ENCODE measurements around the gene PRDM16.

Gene PRDM16

GRCh38 chr1:3146458-3146857 is 77.5 kb downstream of the PRDM16 start:
- Histone ChIP-seq H3K4me3 (replicated peaks; ENCODE audit: low read depth, low read length) (no peak overlapping the region), H3K36me3 (ENCODE audit: control insufficient read depth, insufficient read depth, low read length) (no peaks in the 10 kb centered on the region), H3K27me3 (replicated peaks; ENCODE audit: control insufficient read depth, insufficient read depth, low read length) (no peaks in the 10 kb centered on the region)
- no peak for TF ChIP-seq CTCF (IDR thresholded peaks at IDR 0.05; ENCODE audit: insufficient read depth, low read length, poor library complexity, severe bottlenecking)
- no peak for DNase-seq (ENCODE audit: extremely low read depth, insufficient read length)

- TF ChIP-seq CTCF (IDR thresholded peaks at IDR 0.05; ENCODE audit: insufficient read depth, low read length, poor library complexity, severe bottlenecking), result no peak
- no peaks in the 10 kb centered on the region for H3K27me3 ChIP-seq (replicated peaks; ENCODE audit: control insufficient read depth, insufficient read depth, low read length)
- no peak for DNase-seq (ENCODE audit: extremely low read depth, insufficient read length)
- no peak overlapping the region for H3K4me3 ChIP-seq (replicated peaks; ENCODE audit: low read depth, low read length)
- no peaks in the 10 kb centered on the region for H3K36me3 ChIP-seq (ENCODE audit: control insufficient read depth, insufficient read depth, low read length)
These were observed 77.9 kb downstream of the PRDM16 start for GRCh38 chr1:3146907-3147306.

GRCh38 chr1:3148171-3148570 is 79.2 kb downstream of the PRDM16 start:
- TF ChIP-seq CTCF (IDR thresholded peaks at IDR 0.05; ENCODE audit: insufficient read depth, low read length, poor library complexity, severe bottlenecking), result no peak
- Histone ChIP-seq H3K4me3 (replicated peaks; ENCODE audit: low read depth, low read length) (no peak overlapping the region), H3K27me3 (replicated peaks; ENCODE audit: control insufficient read depth, insufficient read depth, low read length) (no peaks in the 10 kb centered on the region), H3K36me3 (ENCODE audit: control insufficient read depth, insufficient read depth, low read length) (no peaks in the 10 kb centered on the region)
- DNase-seq (ENCODE audit: extremely low read depth, insufficient read length), result no peak

GRCh38 chr1:3149277-3149676 is 80.3 kb downstream of the PRDM16 start:
- Histone ChIP-seq H3K4me3 (replicated peaks; ENCODE audit: low read depth, low read length) (no peak overlapping the region), H3K27me3 (replicated peaks; ENCODE audit: control insufficient read depth, insufficient read depth, low read length) (no peaks in the 10 kb centered on the region), H3K36me3 (ENCODE audit: control insufficient read depth, insufficient read depth, low read length) (no peaks in the 10 kb centered on the region)
- DNase-seq (ENCODE audit: extremely low read depth, insufficient read length), result no peak
- TF ChIP-seq CTCF (IDR thresholded peaks at IDR 0.05; ENCODE audit: insufficient read depth, low read length, poor library complexity, severe bottlenecking), result no peak

GRCh38 chr1:3151456-3151855 is 82.5 kb downstream of the PRDM16 start:
- no peaks in the 10 kb centered on the region for H3K36me3 ChIP-seq (ENCODE audit: control insufficient read depth, insufficient read depth, low read length)
- TF ChIP-seq CTCF (IDR thresholded peaks at IDR 0.05; ENCODE audit: insufficient read depth, low read length, poor library complexity, severe bottlenecking), result no peak
- no peak for DNase-seq (ENCODE audit: extremely low read depth, insufficient read length)
- no peaks in the 10 kb centered on the region for H3K27me3 ChIP-seq (replicated peaks; ENCODE audit: control insufficient read depth, insufficient read depth, low read length)
- no peak overlapping the region for H3K4me3 ChIP-seq (replicated peaks; ENCODE audit: low read depth, low read length)

GRCh38 chr1:3152143-3152542 is 83.1 kb downstream of the PRDM16 start:
- Histone ChIP-seq H3K27me3 (replicated peaks; ENCODE audit: control insufficient read depth, insufficient read depth, low read length) (no peaks in the 10 kb centered on the region), H3K36me3 (ENCODE audit: control insufficient read depth, insufficient read depth, low read length) (no peaks in the 10 kb centered on the region), H3K4me3 (replicated peaks; ENCODE audit: low read depth, low read length) (no peak overlapping the region)
- DNase-seq (ENCODE audit: extremely low read depth, insufficient read length), result no peak
- TF ChIP-seq CTCF (IDR thresholded peaks at IDR 0.05; ENCODE audit: insufficient read depth, low read length, poor library complexity, severe bottlenecking), result no peak

Data from GM06990 (cell line).